Measurements from ENCODE around the gene ENPEP.

DNA sequence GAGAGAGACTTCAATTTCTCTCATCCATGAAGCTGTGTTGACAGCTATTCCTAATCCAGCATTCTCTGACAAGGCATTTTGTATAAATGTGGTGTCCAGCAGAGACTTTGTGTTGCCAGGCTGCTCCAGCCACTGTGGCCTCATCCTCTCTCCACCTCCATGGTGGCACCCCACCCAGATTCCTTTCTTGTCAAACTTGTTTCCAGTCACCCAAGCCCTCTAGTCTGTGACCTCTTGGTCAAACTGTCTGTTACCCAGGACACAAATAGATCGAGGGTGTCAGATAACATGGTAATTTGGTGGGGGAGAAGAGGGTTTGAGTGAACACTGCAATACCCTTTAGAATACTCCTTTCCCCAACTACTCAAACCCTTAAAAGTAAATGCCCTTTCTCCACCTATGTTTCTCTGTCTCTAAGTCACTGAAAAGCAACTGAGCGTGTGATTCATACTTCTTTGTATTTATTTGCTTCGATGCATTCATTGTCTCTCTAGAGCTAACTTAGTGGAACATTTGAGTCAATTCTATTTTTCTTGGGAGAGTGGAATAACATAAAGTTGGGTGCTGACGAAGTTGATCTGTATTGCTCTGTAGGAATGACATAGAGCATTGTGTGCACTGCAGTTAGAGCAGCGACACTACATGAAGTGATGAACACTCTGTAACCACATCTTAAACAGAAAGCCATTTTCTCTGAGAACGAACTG lies 133.2 kb downstream of the ENPEP start:
- TF ChIP-seq, protein P1, sequence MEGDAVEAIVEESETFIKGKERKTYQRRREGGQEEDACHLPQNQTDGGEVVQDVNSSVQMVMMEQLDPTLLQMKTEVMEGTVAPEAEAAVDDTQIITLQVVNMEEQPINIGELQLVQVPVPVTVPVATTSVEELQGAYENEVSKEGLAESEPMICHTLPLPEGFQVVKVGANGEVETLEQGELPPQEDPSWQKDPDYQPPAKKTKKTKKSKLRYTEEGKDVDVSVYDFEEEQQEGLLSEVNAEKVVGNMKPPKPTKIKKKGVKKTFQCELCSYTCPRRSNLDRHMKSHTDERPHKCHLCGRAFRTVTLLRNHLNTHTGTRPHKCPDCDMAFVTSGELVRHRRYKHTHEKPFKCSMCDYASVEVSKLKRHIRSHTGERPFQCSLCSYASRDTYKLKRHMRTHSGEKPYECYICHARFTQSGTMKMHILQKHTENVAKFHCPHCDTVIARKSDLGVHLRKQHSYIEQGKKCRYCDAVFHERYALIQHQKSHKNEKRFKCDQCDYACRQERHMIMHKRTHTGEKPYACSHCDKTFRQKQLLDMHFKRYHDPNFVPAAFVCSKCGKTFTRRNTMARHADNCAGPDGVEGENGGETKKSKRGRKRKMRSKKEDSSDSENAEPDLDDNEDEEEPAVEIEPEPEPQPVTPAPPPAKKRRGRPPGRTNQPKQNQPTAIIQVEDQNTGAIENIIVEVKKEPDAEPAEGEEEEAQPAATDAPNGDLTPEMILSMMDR (IDR thresholded peaks at IDR 0.05): no peak
- TF ChIP-seq POLR2A (IDR thresholded peaks at IDR 0.05): no peak

All from esophagus squamous epithelium (tissue), 4 donors.